ENCODE results near the gene TMPRSS3. TPM values are rescaled to one million over a fixed set of nuclear protein-coding genes. Genes with fewer than 3 reads are reported as not detected.

Gene TMPRSS3
- total RNA-seq, 1 experiment from 2014 or later = 2.0 TPM

DNA sequence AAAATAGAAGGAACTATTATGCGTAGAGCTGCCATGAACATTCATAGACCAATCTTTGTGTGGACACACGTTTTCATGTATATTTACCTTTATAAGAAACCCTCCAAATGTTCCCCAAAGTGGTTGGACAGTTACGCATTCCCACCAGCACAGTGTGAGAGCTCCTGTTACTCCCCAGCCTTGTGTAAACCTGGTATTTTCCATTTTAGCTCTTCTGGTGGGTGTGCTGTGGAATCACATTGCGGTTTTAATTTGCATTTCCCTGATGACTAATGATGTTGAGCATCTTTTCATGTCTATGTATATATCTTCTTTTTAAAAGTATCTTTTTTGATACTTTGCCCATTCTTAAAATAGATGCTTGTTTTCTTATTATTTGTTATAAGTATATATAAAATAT is 4.7 kb upstream of the TMPRSS3 start:
- intact Hi-C loops (cut with micrococcal nuclease) = no loop called here
- BruUV-seq (replicated peaks) = no TSS peak
- peaks cover 9% of the 10 kb centered on the region for H3K9me3 Mint-ChIP-seq (ENCODE audit: unreplicated experiment)
- DNase-seq (ENCODE audit: unreplicated experiment) = peak; percentile 68
- no peaks in the 10 kb centered on the region for H3K27me3 Mint-ChIP-seq (ENCODE audit: insufficient read depth, unreplicated experiment)
- no peaks in the 10 kb centered on the region for H3K36me3 Mint-ChIP-seq (ENCODE audit: insufficient read depth, unreplicated experiment)
- H3K27ac Mint-ChIP-seq (ENCODE audit: low read depth, unreplicated experiment) = no peak overlapping the region
- H3K4me1 Mint-ChIP-seq (ENCODE audit: insufficient read depth, unreplicated experiment) = peaks cover 5% of the 10 kb centered on the region
- H3K4me3 Mint-ChIP-seq (ENCODE audit: unreplicated experiment) = no peak overlapping the region
- ChIA-PET CTCF (interaction anchor here (0.6 kb wide), 1 partner anchor 464 kb away, joined by 4 read pairs; no protein-coding TSS in a partner anchor), POLR2A (no interaction called here)
- TF ChIP-seq, protein P1, sequence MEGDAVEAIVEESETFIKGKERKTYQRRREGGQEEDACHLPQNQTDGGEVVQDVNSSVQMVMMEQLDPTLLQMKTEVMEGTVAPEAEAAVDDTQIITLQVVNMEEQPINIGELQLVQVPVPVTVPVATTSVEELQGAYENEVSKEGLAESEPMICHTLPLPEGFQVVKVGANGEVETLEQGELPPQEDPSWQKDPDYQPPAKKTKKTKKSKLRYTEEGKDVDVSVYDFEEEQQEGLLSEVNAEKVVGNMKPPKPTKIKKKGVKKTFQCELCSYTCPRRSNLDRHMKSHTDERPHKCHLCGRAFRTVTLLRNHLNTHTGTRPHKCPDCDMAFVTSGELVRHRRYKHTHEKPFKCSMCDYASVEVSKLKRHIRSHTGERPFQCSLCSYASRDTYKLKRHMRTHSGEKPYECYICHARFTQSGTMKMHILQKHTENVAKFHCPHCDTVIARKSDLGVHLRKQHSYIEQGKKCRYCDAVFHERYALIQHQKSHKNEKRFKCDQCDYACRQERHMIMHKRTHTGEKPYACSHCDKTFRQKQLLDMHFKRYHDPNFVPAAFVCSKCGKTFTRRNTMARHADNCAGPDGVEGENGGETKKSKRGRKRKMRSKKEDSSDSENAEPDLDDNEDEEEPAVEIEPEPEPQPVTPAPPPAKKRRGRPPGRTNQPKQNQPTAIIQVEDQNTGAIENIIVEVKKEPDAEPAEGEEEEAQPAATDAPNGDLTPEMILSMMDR (IDR thresholded peaks at IDR 0.05; ENCODE audit: unreplicated experiment) = no peak

DNA sequence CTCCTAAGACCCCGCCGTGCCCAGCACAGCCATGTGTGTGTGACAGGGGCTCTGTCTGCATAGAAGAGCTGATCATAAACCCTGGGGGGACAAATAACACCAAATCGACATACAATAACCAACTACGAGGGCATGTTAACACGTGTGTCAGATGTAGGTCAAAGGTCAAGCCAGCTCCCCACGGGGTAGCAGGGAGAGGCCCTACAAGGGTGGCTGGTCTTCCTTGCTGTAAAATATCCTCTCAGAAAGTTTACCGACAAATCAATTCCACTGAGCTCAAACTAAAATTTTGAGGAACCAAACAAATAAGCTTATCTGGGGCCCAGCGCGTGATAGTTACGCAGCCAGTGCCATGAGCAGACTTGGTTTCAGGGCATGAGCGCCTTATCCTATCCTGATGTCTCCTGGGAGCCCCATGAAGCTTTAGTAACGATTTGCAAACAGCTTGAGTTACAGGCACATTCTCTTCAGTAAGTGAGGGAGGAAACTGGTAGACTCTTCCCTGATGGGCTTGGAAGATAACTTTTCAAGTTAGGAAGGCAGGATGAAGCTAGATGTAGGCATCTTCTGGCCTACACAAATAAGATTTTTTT is 2.7 kb upstream of the TMPRSS3 start:
- Mint-ChIP-seq H3K36me3 (ENCODE audit: insufficient read depth, unreplicated experiment) (no peaks in the 10 kb centered on the region), H3K27me3 (ENCODE audit: insufficient read depth, unreplicated experiment) (no peaks in the 10 kb centered on the region), H3K4me3 (ENCODE audit: unreplicated experiment) (no peak overlapping the region), H3K4me1 (ENCODE audit: insufficient read depth, unreplicated experiment) (peaks cover 6% of the 10 kb centered on the region), H3K27ac (ENCODE audit: low read depth, unreplicated experiment) (no peak overlapping the region), H3K9me3 (ENCODE audit: unreplicated experiment) (peaks cover 9% of the 10 kb centered on the region)
- POLR2A ChIA-PET = interaction anchor here (1.2 kb wide), 1 partner anchor 80 kb away, joined by 3 read pairs; no protein-coding TSS in a partner anchor
- CTCF ChIA-PET = interaction anchor here (0.7 to 1.1 kb wide), 3 partner anchors 52 to 178 kb away, joined by 3 read pairs; no protein-coding TSS in a partner anchor
- intact Hi-C loops (cut with micrococcal nuclease) = no loop called here
- TF ChIP-seq, protein P1 (IDR thresholded peaks at IDR 0.05; ENCODE audit: unreplicated experiment) = no peak
- BruUV-seq (replicated peaks) = no TSS peak
- DNase-seq (ENCODE audit: unreplicated experiment) = no peak

DNA sequence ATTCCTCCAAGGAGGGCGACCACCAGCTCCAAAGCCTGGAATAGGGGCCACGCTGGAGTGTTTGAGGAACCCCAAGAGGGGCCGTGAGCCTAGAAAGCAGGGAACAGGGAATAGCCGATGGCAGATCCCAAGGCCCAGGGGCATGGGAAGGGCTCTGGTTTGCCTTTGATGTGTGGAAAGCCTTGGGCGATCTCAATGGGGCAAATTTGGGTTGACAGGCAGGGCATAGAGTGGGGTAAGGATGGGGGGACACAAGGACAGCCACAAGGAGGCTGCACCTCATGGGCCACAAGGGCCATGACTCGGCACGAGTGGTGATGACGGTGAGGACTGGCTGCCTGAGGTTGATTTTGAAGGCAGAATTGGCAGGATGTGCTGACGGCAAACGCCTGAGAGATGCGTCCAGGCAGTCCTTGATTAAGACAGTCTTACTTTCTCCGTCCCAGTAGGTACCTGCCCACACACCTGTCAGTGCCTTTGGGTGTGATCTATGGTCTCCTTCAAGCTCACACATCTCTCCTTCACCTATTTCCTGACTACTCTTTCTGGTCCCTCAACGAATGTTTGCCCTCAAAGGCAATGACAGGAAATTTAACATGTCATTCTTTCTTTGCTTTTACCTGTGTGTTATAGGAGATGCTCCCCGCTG is 2.0 kb upstream of the TMPRSS3 start:
- H3K4me3 Mint-ChIP-seq (ENCODE audit: unreplicated experiment) = no peak overlapping the region
- peaks cover 6% of the 10 kb centered on the region for H3K4me1 Mint-ChIP-seq (ENCODE audit: insufficient read depth, unreplicated experiment)
- CTCF ChIA-PET = interaction anchor here (1.0 to 1.1 kb wide), 2 partner anchors 53 to 177 kb away, joined by 3 read pairs; no protein-coding TSS in a partner anchor
- H3K36me3 Mint-ChIP-seq (ENCODE audit: insufficient read depth, unreplicated experiment) = no peaks in the 10 kb centered on the region
- BruUV-seq (replicated peaks) = no TSS peak
- H3K27me3 Mint-ChIP-seq (ENCODE audit: insufficient read depth, unreplicated experiment) = no peaks in the 10 kb centered on the region
- intact Hi-C loops (cut with micrococcal nuclease) = no loop called here
- POLR2A ChIA-PET = interaction anchor here (1.2 kb wide), 1 partner anchor 80 kb away, joined by 3 read pairs; no protein-coding TSS in a partner anchor
- H3K9me3 Mint-ChIP-seq (ENCODE audit: unreplicated experiment) = peaks cover 9% of the 10 kb centered on the region
- H3K27ac Mint-ChIP-seq (ENCODE audit: low read depth, unreplicated experiment) = no peak overlapping the region
- DNase-seq (ENCODE audit: unreplicated experiment) = no peak
- TF ChIP-seq, protein P1 (IDR thresholded peaks at IDR 0.05; ENCODE audit: unreplicated experiment) = no peak

All from MCF 10A (cell line).